ENCODE measurements around the gene CEP68. TPM values are rescaled to one million over a fixed set of nuclear protein-coding genes. Genes with fewer than 3 reads are reported as not detected.
A peak's percentile ranks its signal among the peaks of the same experiment; 100 is the strongest.
"Not testable (repeated sequence)": the region's sequence is repeated elsewhere in the genome, so short reads cannot be mapped to it uniquely, and the experiment has no call there.

Gene CEP68
- total RNA-seq, 4 donors from 2014 or later = 14.1 to 55.0 (median 30.0) TPM

GRCh38 chr2:65114921-65115320 lies 58.7 kb downstream of the CEP68 start:
- Histone ChIP-seq H3K27me3 (no peaks in the 10 kb centered on the region), H3K4me3 (no peak overlapping the region), H3K4me1 (no peaks in the 10 kb centered on the region), H3K9me3 (no peaks in the 10 kb centered on the region), H3K27ac (no peak overlapping the region), H3K36me3 (no peaks in the 10 kb centered on the region)
- intact Hi-C loops (cut with DNase I; ENCODE audit: low total_unique reads) = no loop called here
- no peak for DNase-seq
- no peak for TF ChIP-seq CTCF (IDR thresholded peaks at IDR 0.05)
- no peak for TF ChIP-seq POLR2A (IDR thresholded peaks at IDR 0.05)

GRCh38 chr2:65116645-65117044 lies 60.4 kb downstream of the CEP68 start:
- intact Hi-C loops (cut with DNase I; ENCODE audit: low total_unique reads) = no loop called here
- DNase-seq = no peak
- Histone ChIP-seq H3K27ac (no peak overlapping the region), H3K4me1 (no peaks in the 10 kb centered on the region), H3K36me3 (no peaks in the 10 kb centered on the region), H3K27me3 (no peaks in the 10 kb centered on the region), H3K4me3 (no peak overlapping the region), H3K9me3 (no peaks in the 10 kb centered on the region)
- TF ChIP-seq CTCF (IDR thresholded peaks at IDR 0.05) (no peak), POLR2A (IDR thresholded peaks at IDR 0.05) (no peak)

GRCh38 chr2:65120990-65121693 lies 64.9 kb downstream of the CEP68 start:
- Histone ChIP-seq H3K9me3 (no peaks in the 10 kb centered on the region), H3K36me3 (no peaks in the 10 kb centered on the region), H3K27me3 (no peaks in the 10 kb centered on the region), H3K4me1 (no peaks in the 10 kb centered on the region), H3K27ac (no peak overlapping the region), H3K4me3 (no peak overlapping the region)
- intact Hi-C loops (cut with DNase I; ENCODE audit: low total_unique reads) = no loop called here
- no peak for TF ChIP-seq CTCF (IDR thresholded peaks at IDR 0.05)
- TF ChIP-seq POLR2A (IDR thresholded peaks at IDR 0.05) = no peak
- DNase-seq = no peak

- TF ChIP-seq CTCF (IDR thresholded peaks at IDR 0.05) (no peak), POLR2A (IDR thresholded peaks at IDR 0.05) (no peak)
- intact Hi-C loops (cut with DNase I; ENCODE audit: low total_unique reads) = no loop called here
- Histone ChIP-seq H3K4me1 (no peaks in the 10 kb centered on the region), H3K27ac (no peak overlapping the region), H3K36me3 (no peaks in the 10 kb centered on the region), H3K27me3 (no peaks in the 10 kb centered on the region), H3K4me3 (no peak overlapping the region), H3K9me3 (no peaks in the 10 kb centered on the region)
- no peak for DNase-seq
Measured at GRCh38 chr2:65122313-65122712, 66.1 kb downstream of the CEP68 start.

- DNase-seq; H3K4me3 ChIP-seq; H3K27me3 ChIP-seq; H3K9me3 ChIP-seq; H3K36me3 ChIP-seq; intact Hi-C loops (cut with DNase I; ENCODE audit: low total_unique reads); H3K4me1 ChIP-seq: not testable (repeated sequence)
- H3K27ac ChIP-seq = peak overlapping the region in 1 of 2 donors; percentile 22
Measured at GRCh38 chr2:65125457-65125856, 69.2 kb downstream of the CEP68 start.

All from uterus (tissue), 4 donors.